H9 (cell line): ENCODE results near the gene PLOD1. TPM values are rescaled to one million over a fixed set of nuclear protein-coding genes. Genes with fewer than 3 reads are reported as not detected.

Experiments used
- DNase-seq: peaks from one replicate; pipeline ENCODE4 v3.0.0-alpha.2; 2017
- H2AFZ ChIP-seq: one replicate; pipeline ENCODE4 v1.6.1; 2013; ENCODE audit warnings: mild to moderate bottlenecking, low read length, control low read depth, moderate library complexity
- H2AK5ac ChIP-seq: 2 replicates; pipeline ENCODE4 v1.6.1; 2013; ENCODE audit warnings: low read length, control low read depth, mixed read lengths; ENCODE audit not compliant: insufficient read length
- H2BK120ac ChIP-seq: one replicate; pipeline ENCODE4 v1.6.1; 2013; ENCODE audit warnings: low read depth, mild to moderate bottlenecking, low read length, control low read depth, inconsistent platforms; ENCODE audit not compliant: poor library complexity, severe bottlenecking
- H2BK12ac ChIP-seq: 2 replicates; pipeline ENCODE4 v1.6.1; 2013; ENCODE audit warnings: low read length, control low read depth, mixed read lengths, low read depth; ENCODE audit not compliant: insufficient read length
- H2BK15ac ChIP-seq: 2 replicates; pipeline ENCODE4 v1.6.1; 2013; ENCODE audit warnings: low read depth, low read length, control low read depth
- H2BK20ac ChIP-seq: one replicate; pipeline ENCODE4 v1.6.1; 2013; ENCODE audit warnings: low read depth, mild to moderate bottlenecking, low read length, control low read depth, inconsistent platforms; ENCODE audit not compliant: poor library complexity, severe bottlenecking
- H2BK5ac ChIP-seq: 2 replicates; pipeline ENCODE4 v1.6.1; 2013; ENCODE audit warnings: low read length, control low read depth, mixed read lengths; ENCODE audit not compliant: insufficient read length
- H3K14ac ChIP-seq: 2 replicates; pipeline ENCODE4 v1.6.1; 2013; ENCODE audit warnings: low read length, control low read depth; ENCODE audit not compliant: insufficient read depth
- H3K18ac ChIP-seq: 2 replicates; pipeline ENCODE4 v1.6.1; 2013; ENCODE audit warnings: low read depth, mild to moderate bottlenecking, mixed read lengths, low read length, control low read depth; ENCODE audit not compliant: insufficient read length
- H3K23ac ChIP-seq: 2 replicates; pipeline ENCODE4 v1.6.1; 2013; ENCODE audit warnings: low read length, control low read depth, mixed read lengths, low read depth; ENCODE audit not compliant: insufficient read length
- H3K23me2 ChIP-seq: 2 replicates; pipeline ENCODE4 v1.6.1; 2013; ENCODE audit warnings: low read depth, mild to moderate bottlenecking, mixed read lengths, low read length, control low read depth; ENCODE audit not compliant: insufficient read length, poor library complexity, severe bottlenecking
- H3K27ac ChIP-seq: 2 replicates; pipeline ENCODE4 v1.5.1; 2013; ENCODE audit warnings: low read length, control low read depth, mixed read lengths, low read depth; ENCODE audit not compliant: insufficient read length
- H3K27me3 ChIP-seq: 2 replicates; pipeline ENCODE4 v1.6.1; 2013; ENCODE audit warnings: low read length, control low read depth, inconsistent platforms; ENCODE audit not compliant: insufficient read depth
- H3K4ac ChIP-seq: 2 replicates; pipeline ENCODE4 v1.6.1; 2013; ENCODE audit warnings: low read depth, mild to moderate bottlenecking, control low read depth, inconsistent platforms, low read length, moderate library complexity
- H3K4me1 ChIP-seq: 2 replicates; pipeline ENCODE4 v1.6.1; 2013; ENCODE audit warnings: low read length, control low read depth, inconsistent platforms; ENCODE audit not compliant: insufficient read depth
- H3K4me2 ChIP-seq: 2 replicates; pipeline ENCODE4 v1.6.1; 2013; ENCODE audit warnings: low read length, control low read depth, mixed read lengths; ENCODE audit not compliant: insufficient read length, insufficient read depth
- H3K56ac ChIP-seq: 2 replicates; pipeline ENCODE4 v1.6.1; 2013; ENCODE audit warnings: low read depth, mild to moderate bottlenecking, mixed read lengths, low read length, control low read depth; ENCODE audit not compliant: insufficient read length
- H3K79me1 ChIP-seq: 2 replicates; pipeline ENCODE4 v1.6.1; 2013; ENCODE audit warnings: low read depth, mild to moderate bottlenecking, moderate library complexity, low read length, control low read depth, inconsistent platforms; ENCODE audit not compliant: insufficient read depth, poor library complexity, severe bottlenecking
- H3K79me2 ChIP-seq: 2 replicates; pipeline ENCODE4 v1.6.1; 2013; ENCODE audit warnings: low read length, control low read depth, inconsistent platforms; ENCODE audit not compliant: insufficient read depth
- H3K9ac ChIP-seq: 2 replicates; pipeline ENCODE4 v1.6.1; 2013; ENCODE audit warnings: low read length, control low read depth, mixed read lengths; ENCODE audit not compliant: insufficient read length; ENCODE audit errors: extremely low read depth
- H3K9me3 ChIP-seq: one replicate; pipeline ENCODE4 v1.6.1; 2013; ENCODE audit warnings: low read depth, low read length, inconsistent platforms; ENCODE audit not compliant: control insufficient read depth
- H3T11ph ChIP-seq: one replicate; pipeline ENCODE4 v1.6.1; 2013; ENCODE audit warnings: mild to moderate bottlenecking, low read length, control low read depth, inconsistent platforms
- H4K20me1 ChIP-seq: one replicate; pipeline ENCODE4 v1.6.1; 2013; ENCODE audit not compliant: control insufficient read depth, insufficient read length, insufficient read depth
- H4K5ac ChIP-seq: 2 replicates; pipeline ENCODE4 v1.6.1; 2013; ENCODE audit warnings: low read depth, mild to moderate bottlenecking, mixed read lengths, low read length, control low read depth; ENCODE audit not compliant: insufficient read length
- H4K8ac ChIP-seq: replicated peaks from 2 replicates; pipeline ENCODE4 v1.6.1; 2013; ENCODE audit warnings: low read length, control low read depth, mixed read lengths, low read depth; ENCODE audit not compliant: insufficient read length
- H4K91ac ChIP-seq: 2 replicates; pipeline ENCODE4 v1.6.1; 2013; ENCODE audit warnings: low read depth, mild to moderate bottlenecking, moderate library complexity, mixed read lengths, low read length, control low read depth; ENCODE audit not compliant: insufficient read length
- H3K27ac Mint-ChIP-seq, 3 experiments: 2 replicates in 2 of 3; 3 replicates in 1 of 3; pipeline ENCODE4 v1.8.0; 2020 to 2021; ENCODE audit warnings: mixed read lengths in 3 of 3, mild to moderate bottlenecking in 1 of 3, moderate library complexity in 1 of 3
- H3K27me3 Mint-ChIP-seq: 2 replicates; pipeline ENCODE4 v1.8.0; 2021; ENCODE audit warnings: low read depth, mild to moderate bottlenecking, moderate library complexity, mixed read lengths
- H3K36me3 Mint-ChIP-seq, 3 experiments: 2 replicates in 2 of 3; 3 replicates in 1 of 3; pipeline ENCODE4 v1.8.0; 2020 to 2021; ENCODE audit warnings: low read depth in 3 of 3, mixed read lengths in 3 of 3; ENCODE audit not compliant: insufficient read depth in 1 of 3
- H3K4me1 Mint-ChIP-seq, 2 experiments: 2 replicates each; pipeline ENCODE4 v1.8.0; 2020; ENCODE audit warnings: mixed read lengths in 2 of 2
- H3K4me3 Mint-ChIP-seq, 2 experiments: 2 replicates in 1 of 2; 3 replicates in 1 of 2; pipeline ENCODE4 v1.8.0; 2020 to 2021; ENCODE audit warnings: mild to moderate bottlenecking in 2 of 2, mixed read lengths in 2 of 2, moderate library complexity in 1 of 2
- H3K9me3 Mint-ChIP-seq, 2 experiments: 2 replicates in 1 of 2; 3 replicates in 1 of 2; pipeline ENCODE4 v1.8.0; 2020; ENCODE audit warnings: mild to moderate bottlenecking in 2 of 2, mixed read lengths in 2 of 2, moderate library complexity in 1 of 2
- CTCF ChIP-seq: fragments of 200-600 bp; sonication (generic); conservative IDR thresholded peaks from 3 replicates; pipeline ENCODE4 v1.8.0; 2021; ENCODE audit warnings: antibody characterized with exemption, mild to moderate bottlenecking
- WGBS: extraction: QIAGEN DNeasy Blood & Tissue Kit; methylation state at CpG from one replicate; pipeline ENCODE4 v1.1.7; 2013; ENCODE audit warnings: missing lambda C conversion rate, low lambda C conversion rate, mixed read lengths; ENCODE audit not compliant: insufficient read length; ENCODE audit errors: extremely low coverage; 5-methylcytosine and 5-hydroxymethylcytosine counted together
- total RNA-seq: library from RNA; stranded (reverse); gene quantifications from 2 replicates; pipeline ENCODE4 v1.2.1, GENCODE V29; 2021

The PLOD1 gene
- total RNA-seq, 1 experiment from 2014 or later, result 57.0 TPM

- no peak overlapping the region for H3K4me2 ChIP-seq
- Mint-ChIP-seq H3K4me3 (no peak overlapping the region), H3K27ac (0 out of 7 replicates have a peak overlapping the region, but pooled peaks of 2 of the 3 experiments have one; percentile 8 to 76)
Observed at GRCh38 chr1:11930571-11931445, 3.7 kb upstream of the PLOD1 start.

More at GRCh38 chr1:11930571-11931445, 3.7 kb upstream of the PLOD1 start:
- Histone ChIP-seq H3K27me3 (no peaks in the 10 kb centered on the region), H3K14ac (no peak overlapping the region), H2BK12ac (no peak overlapping the region), H3K79me2 (no peaks in the 10 kb centered on the region), H3K4me1 (no peaks in the 10 kb centered on the region; the same call in 1 of the 2 replicates), H3K9me3 (no peaks in the 10 kb centered on the region), H3T11ph (no peak overlapping the region), H3K23me2 (peaks cover 9% of the 10 kb centered on the region), H4K20me1 (no peaks in the 10 kb centered on the region), H2AK5ac (no peak overlapping the region), H2BK15ac (no peak overlapping the region), H2AFZ (no peak overlapping the region), H4K5ac (no peak overlapping the region), H3K79me1 (no peaks in the 10 kb centered on the region), H2BK20ac (no peak overlapping the region), H4K8ac (no peak overlapping the region), H3K27ac (no peak overlapping the region), H3K18ac (no peak overlapping the region), H3K56ac (no peak overlapping the region), H3K23ac (no peak overlapping the region), H2BK5ac (no peak overlapping the region), H3K9ac (no peak overlapping the region), H4K91ac (no peak overlapping the region), H2BK120ac (no peak overlapping the region), H3K4ac (no peak overlapping the region)
- Mint-ChIP-seq H3K36me3 (no peaks in the 10 kb centered on the region), H3K4me1 (peaks cover 18 to 24% of the 10 kb centered on the region in 2 experiments), H3K9me3 (no peaks in the 10 kb centered on the region; a peak in 2 of 5 replicates), H3K27me3 (no peaks in the 10 kb centered on the region; the same call in 1 of the 2 replicates)
- WGBS, result no CpG with 5 or more reads among the region's 7 CpGs
- TF ChIP-seq CTCF, result no peak
- no peak for DNase-seq
